Mononuclear cell (primary cell): ENCODE measurements around the gene ATP11B. TPM values are rescaled to one million over a fixed set of nuclear protein-coding genes. Genes with fewer than 3 reads are reported as not detected.
A peak's percentile ranks its signal among the peaks of the same experiment; 100 is the strongest.

ENCODE experiments used
- H3K27me3 ChIP-seq: 2 replicates; pipeline ENCODE4 v1.6.0; 2011; ENCODE audit warnings: low read length, control low read depth; ENCODE audit not compliant: insufficient read depth
- H3K4me1 ChIP-seq: 2 replicates; pipeline ENCODE4 v1.5.1; 2011; ENCODE audit warnings: mild to moderate bottlenecking, low read length, control low read depth; ENCODE audit not compliant: insufficient read depth
- H3K4me3 ChIP-seq: 2 replicates; pipeline ENCODE4 v1.5.1; 2011; ENCODE audit warnings: mild to moderate bottlenecking, low read length, moderate library complexity
- H3K9me3 ChIP-seq: 2 replicates; pipeline ENCODE4 v1.5.1; 2011; ENCODE audit warnings: low read depth, mild to moderate bottlenecking, control low read depth, low read length
- total RNA-seq: library from RNA; depleted of rRNA; stranded (reverse); fragments of >200 nt; gene quantifications from one replicate; pipeline ENCODE4 v1.2.3, GENCODE V29; 2012

ATP11B gene
- 165 TPM for total RNA-seq

DNA sequence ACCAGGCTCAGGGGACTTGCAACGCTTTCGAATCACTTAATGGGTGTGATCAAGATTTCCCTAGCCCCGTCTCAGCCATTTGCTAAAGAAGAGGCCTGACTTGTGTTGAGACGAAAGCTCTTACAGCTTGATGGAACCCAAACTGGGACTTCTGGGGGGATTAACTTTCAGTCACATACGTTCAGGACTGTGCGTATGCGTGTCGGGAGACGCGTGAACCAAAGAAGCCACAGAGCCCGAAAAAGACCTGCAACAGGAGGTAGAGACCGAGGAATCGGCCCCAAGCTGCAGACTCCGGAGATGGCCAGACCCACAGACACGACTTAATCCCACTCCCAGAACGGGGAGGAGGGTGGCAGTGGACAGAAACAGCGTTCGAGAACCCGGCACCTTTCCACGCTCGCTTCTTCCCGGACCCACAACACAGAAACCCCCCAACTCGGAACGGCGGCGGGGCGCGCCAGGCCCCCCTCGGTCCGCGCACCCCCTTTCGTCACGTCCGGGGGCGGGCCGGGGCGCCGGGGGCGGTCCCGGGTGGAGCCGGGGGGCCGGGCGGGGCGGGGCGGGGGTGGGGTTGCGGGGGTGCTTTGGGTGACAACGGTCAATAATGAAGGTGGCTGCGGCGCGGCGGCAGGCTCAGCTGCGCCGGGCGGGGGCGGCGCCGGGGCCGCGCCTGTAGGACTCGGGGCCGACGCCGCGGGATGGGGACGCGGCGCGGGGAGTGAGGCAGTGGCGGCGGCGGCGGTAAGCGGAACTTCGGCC, at the start of gene ATP11B:
Gene ATP11B (plus strand): TSS at position 604 of the 762 bp plus-strand sequence. CDS start 256 bp downstream, outside the sequence.
- H3K27me3 ChIP-seq, result no peaks in the 10 kb centered on the region
- H3K4me1 ChIP-seq, result peaks cover 32% of the 10 kb centered on the region
- peak within 1 kb of the TSS; percentile 82 for H3K4me3 ChIP-seq
- H3K9me3 ChIP-seq, result no peaks in the 10 kb centered on the region

DNA sequence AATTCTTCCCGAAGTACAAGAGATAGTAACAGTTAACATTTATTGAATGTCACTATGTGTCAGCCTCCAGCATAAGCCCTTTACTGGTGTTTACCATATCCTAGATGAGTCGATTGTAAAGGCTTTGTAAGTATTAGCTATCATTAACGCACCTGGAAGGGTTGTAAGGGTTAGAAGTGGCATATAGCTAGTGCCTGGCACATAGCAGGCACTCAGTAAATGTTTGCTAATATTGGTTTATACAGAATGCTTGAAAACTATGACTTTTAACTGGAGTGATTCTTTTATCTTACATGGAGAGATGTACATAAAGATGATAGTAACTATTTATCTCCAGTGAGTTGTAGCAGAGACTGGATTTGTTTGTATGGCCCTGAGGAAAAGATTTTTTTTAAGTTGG, 46.3 kb upstream of the ATP11B start:
- Histone ChIP-seq H3K27me3 (no peaks in the 10 kb centered on the region), H3K4me3 (no peak overlapping the region), H3K9me3 (no peaks in the 10 kb centered on the region), H3K4me1 (no peaks in the 10 kb centered on the region)

DNA sequence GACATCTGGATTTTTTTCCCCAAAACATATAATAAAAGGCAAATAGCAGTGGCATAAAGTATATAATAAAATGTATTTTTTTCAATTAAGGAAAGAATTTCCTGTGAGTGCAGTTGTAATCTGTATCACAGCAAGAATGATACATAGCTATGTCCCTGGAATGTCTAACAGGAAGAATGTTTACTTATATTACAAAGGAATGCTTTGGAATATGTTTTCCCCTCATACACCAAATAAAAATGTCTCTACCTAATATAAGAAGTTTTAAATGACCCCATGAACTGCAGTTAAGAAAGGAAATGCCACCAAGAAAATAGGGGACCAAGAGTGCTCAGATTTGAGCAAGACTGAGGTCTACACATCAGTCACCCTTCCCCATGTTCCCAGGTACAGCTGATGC, 38.0 kb upstream of the ATP11B start:
- Histone ChIP-seq H3K27me3 (no peaks in the 10 kb centered on the region), H3K4me1 (no peaks in the 10 kb centered on the region), H3K9me3 (no peaks in the 10 kb centered on the region), H3K4me3 (no peak overlapping the region)

DNA sequence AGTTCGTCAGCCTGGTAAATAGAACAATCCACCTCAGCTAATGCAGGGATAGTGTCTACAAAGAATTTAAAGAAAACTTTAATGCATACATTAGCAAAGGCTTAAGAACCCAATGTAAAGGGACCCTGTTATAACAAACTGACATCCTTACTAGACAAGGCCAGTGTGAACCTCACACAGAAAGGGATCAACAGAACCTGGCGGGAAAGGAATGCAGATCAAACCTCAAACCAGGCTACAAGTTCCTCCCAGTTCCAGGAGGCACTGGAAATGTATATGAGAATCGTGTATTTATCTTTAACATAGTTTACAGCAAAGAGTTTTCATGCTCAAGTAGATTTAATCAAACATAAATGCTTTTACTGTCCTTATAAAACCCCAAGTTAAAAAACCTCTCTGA, 37.6 kb upstream of the ATP11B start:
- Histone ChIP-seq H3K4me1 (no peaks in the 10 kb centered on the region), H3K9me3 (no peaks in the 10 kb centered on the region), H3K4me3 (no peak overlapping the region)

DNA sequence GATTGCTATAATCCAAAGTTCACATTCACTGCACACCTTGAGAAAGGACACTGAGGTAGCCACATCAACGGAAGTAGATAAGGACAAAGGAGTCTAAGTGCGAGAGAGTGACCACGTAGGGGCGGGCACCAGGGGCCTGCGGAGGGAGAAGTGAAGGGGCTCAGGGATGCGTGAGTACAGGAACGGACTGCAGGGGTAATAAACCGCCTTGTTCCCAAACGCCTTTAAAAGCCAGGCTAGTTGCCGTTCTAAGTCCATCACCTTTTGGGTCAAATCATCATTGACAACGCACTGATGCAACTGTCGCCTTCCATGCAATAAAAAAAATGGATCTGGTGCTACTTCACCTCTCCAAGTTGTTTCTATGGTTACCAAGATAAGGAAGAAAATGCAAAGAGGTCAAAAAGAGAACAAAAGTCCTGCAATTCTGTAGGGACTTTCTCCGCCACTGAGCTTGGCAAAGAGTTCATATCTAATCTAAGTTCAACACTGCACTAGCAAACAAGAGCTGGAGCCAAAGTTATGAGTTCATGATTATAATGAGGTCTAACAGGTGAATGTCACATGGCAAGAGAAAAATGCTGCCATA, 32.6 kb upstream of the ATP11B start:
- H3K27me3 ChIP-seq, result no peaks in the 10 kb centered on the region
- no peaks in the 10 kb centered on the region for H3K4me1 ChIP-seq
- H3K9me3 ChIP-seq, result no peaks in the 10 kb centered on the region
- H3K4me3 ChIP-seq, result no peak overlapping the region

More for the DNA sequence above, 37.6 kb upstream of the ATP11B start:
- no peaks in the 10 kb centered on the region for H3K27me3 ChIP-seq

DNA sequence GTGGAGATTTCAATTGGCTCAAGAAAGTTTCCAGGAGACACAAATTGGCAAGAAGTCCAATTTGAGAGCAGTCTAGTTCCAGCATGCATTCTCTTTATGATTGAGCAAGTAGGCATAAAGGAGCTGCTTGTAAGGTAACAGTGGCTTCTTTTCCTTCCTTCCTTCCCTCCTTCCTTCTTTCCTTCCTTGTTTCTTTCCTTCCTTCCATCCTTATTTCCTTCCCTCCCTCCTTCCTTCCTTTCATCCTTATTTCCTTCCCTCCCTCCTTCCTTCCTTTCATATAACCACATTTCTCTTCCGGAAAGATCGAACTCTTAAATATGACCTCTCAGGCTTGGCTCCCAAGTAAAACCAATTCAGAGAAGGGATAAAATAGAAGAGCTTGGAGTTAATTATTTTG, 29.4 kb upstream of the ATP11B start:
- H3K4me3 ChIP-seq, result no peak overlapping the region
- no peaks in the 10 kb centered on the region for H3K9me3 ChIP-seq
- H3K4me1 ChIP-seq, result no peaks in the 10 kb centered on the region
- H3K27me3 ChIP-seq, result no peaks in the 10 kb centered on the region

DNA sequence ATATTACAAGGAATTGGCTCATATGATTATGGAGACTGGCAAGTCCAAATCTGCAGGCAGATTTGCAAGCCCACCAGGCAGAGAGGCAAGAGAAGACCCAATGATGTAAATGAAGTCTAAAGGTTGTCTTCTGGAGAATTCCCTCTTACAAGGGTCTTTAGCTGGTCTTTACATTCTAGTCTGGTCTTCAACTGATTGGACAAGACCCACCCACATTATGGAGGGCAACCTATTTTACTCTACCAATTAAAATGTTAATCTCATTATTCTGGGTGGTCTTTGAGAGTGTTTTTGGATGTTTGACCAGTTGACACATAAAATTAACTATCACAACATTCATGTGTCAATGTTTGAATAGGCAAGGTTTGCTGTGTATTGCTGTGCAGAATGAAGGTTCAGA, 28.0 kb upstream of the ATP11B start:
- no peak overlapping the region for H3K4me3 ChIP-seq
- peaks cover 3% of the 10 kb centered on the region for H3K27me3 ChIP-seq
- no peaks in the 10 kb centered on the region for H3K4me1 ChIP-seq
- no peaks in the 10 kb centered on the region for H3K9me3 ChIP-seq

DNA sequence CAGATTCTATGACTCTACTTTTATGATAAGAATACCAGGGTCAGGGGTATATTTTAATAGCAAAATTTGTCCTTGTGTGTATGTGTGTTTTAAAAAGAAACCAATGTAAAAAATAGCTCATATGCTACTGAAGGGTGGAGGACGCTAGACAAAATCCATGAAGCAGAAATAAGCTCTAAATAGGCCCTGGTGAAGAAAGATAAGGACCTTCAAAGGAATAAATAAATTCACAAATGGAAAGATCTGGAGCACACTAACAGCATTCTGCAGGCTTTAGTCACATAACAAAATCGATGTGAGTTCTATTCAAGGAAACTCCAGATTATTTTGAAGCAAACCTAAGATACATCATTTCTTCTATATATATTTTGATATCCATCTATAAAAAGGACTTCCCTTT, 27.2 kb upstream of the ATP11B start:
- H3K27me3 ChIP-seq, result peaks cover 3% of the 10 kb centered on the region
- no peak overlapping the region for H3K4me3 ChIP-seq
- no peaks in the 10 kb centered on the region for H3K4me1 ChIP-seq
- H3K9me3 ChIP-seq, result no peaks in the 10 kb centered on the region

DNA sequence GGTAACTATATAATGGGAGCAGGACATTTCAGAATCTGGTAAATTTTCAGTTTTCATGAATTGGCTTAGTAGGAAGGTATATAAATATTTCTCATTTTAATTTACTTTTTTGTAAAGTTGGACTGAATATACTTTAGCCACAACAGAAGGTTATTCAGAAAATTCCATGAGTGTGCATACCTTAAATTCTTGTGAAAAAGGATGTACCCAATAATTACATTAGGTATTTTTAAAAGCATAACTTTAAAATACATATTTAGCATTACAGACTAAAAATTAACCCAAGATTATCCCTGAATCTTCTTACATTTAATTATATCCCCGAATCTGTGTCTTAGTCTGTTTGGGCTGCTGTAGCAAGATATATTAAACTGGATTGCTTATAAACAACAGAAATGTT, 24.9 kb upstream of the ATP11B start:
- H3K4me1 ChIP-seq, result no peaks in the 10 kb centered on the region
- peaks cover 3% of the 10 kb centered on the region for H3K27me3 ChIP-seq
- H3K4me3 ChIP-seq, result no peak overlapping the region
- no peaks in the 10 kb centered on the region for H3K9me3 ChIP-seq

DNA sequence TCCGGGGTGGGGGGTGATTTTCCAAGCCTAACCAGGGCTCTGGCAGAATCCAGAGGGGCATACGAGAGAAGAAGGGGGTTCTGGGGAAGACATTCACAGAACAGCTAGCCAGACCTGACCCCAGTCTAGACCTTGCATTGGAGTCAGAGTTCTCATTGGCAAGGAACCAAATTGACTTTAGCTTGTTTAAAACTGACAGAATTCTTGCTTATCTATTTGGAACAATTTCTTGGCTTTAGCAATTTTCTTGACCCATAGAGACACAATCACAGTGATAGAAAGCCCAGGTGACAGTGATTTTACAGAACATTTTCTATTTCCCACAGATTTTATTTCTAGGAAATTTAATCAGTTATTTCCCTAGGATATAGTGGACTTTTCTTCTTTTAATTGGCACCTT, 23.6 kb upstream of the ATP11B start:
- H3K4me1 ChIP-seq, result no peaks in the 10 kb centered on the region
- H3K9me3 ChIP-seq, result no peaks in the 10 kb centered on the region
- no peak overlapping the region for H3K4me3 ChIP-seq
- H3K27me3 ChIP-seq, result peaks cover 3% of the 10 kb centered on the region

DNA sequence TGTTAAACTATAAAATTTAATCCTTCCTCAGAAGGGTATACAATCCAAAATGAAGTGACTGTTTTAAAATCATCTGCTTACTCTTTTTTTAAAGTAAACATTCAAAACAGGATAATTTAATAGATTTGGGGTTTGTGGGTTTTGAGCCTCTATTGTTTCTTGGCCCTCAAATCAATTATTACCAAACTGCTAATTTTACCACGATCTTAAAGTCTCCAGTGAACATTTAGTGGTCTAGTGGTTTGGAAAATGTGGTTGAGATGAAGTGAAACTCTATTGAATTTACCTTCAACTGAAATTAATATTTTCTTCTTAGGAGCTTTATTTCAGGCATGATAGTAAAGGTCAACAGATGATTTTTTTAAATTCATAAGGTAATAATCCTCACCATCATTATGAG, 11.2 kb upstream of the ATP11B start:
- no peaks in the 10 kb centered on the region for H3K9me3 ChIP-seq
- no peak overlapping the region for H3K4me3 ChIP-seq
- peaks cover 3% of the 10 kb centered on the region for H3K27me3 ChIP-seq
- no peaks in the 10 kb centered on the region for H3K4me1 ChIP-seq

DNA sequence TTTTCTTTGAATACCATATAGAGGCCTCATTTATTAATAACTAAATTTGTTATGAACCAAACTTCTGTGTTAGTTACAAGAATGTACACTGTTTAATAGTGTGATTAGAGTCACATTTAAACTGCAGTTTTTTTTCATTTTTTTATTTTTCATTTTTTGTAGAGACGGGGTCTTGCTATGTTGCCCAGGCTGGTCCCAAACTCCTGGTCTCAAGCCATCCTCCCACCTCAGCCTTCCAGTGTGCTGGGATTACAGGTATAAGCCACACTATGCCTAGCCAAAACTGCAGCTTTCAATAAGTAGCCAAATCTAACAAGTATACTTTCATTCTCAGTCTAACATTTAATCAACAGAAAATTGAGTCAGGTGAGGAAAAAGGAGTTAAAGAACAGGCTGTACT, 10.2 kb upstream of the ATP11B start:
- Histone ChIP-seq H3K27me3 (peaks cover 3% of the 10 kb centered on the region), H3K4me1 (no peaks in the 10 kb centered on the region), H3K9me3 (no peaks in the 10 kb centered on the region), H3K4me3 (no peak overlapping the region)

DNA sequence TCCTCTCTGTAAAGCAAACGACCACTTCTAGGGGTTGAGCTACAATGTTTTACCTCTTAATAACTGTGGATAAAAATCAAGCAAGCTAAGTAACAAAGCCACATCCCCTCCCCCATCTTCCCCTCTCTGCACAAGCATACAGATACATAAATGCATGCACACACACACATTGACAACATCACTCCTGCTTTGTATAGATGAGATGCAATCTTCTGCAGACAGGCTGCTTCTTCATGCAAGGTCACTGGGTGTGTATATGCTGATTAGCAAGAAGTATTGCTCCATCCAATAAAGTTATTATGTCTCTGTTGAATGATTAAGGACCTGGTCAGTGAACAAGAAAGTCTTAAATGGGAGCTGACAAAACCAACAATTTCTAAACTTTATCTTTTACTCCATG, 8.8 kb upstream of the ATP11B start:
- H3K4me1 ChIP-seq, result peaks cover 12% of the 10 kb centered on the region
- no peak overlapping the region for H3K4me3 ChIP-seq
- no peaks in the 10 kb centered on the region for H3K9me3 ChIP-seq
- peaks cover 3% of the 10 kb centered on the region for H3K27me3 ChIP-seq

DNA sequence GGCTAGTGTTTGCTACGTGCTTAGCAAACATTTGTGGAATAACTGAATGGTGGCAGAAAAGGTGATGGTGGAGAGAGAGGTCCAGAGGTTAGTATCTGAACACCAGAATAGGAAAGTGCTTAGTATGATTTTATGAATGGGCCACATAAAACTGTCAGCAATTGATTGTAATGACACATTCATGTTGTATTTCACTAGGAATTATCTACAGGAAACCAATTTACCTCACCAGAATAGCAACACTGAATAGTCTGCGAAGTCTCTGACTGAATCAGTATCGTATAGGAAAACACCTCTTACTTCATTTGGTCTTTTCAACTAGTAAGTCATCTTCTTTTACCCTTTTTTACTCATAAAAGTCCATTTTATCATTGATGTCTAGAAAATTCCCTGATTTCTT, 8.2 kb upstream of the ATP11B start:
- peaks cover 3% of the 10 kb centered on the region for H3K27me3 ChIP-seq

DNA sequence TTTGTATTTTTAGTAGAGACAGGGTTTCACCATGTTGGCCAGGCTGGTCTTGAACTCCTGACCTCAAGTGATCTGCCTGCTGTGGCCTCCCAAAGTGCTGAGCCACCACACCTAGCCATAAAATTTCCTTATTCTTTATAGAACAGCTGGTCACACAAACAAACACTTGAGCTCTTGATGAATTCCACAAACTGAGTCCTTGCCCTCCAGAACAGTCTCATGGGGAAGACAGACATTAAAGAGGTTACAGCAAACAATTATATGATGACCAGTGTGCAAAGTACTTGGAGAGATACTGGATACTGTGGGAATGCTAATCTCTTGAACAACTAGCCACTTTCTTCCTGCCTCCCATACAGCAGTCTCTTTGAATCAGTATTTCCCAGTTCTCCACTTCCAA, 7.5 kb upstream of the ATP11B start:
- Histone ChIP-seq H3K4me3 (no peak overlapping the region), H3K27me3 (peaks cover 3% of the 10 kb centered on the region), H3K9me3 (no peaks in the 10 kb centered on the region), H3K4me1 (peaks cover 15% of the 10 kb centered on the region)

More for the DNA sequence above, 8.2 kb upstream of the ATP11B start:
- Histone ChIP-seq H3K4me1 (peaks cover 15% of the 10 kb centered on the region), H3K9me3 (no peaks in the 10 kb centered on the region), H3K4me3 (no peak overlapping the region)
